Keratinocyte (primary cell): ENCODE data around the gene C6orf132. TPM values are rescaled to one million over a fixed set of nuclear protein-coding genes. Genes with fewer than 3 reads are reported as not detected.
A peak's percentile ranks its signal among the peaks of the same experiment; 100 is the strongest.

Source experiments
- DNase-seq: peaks from one replicate; pipeline ENCODE4 v3.0.0-alpha.2; 2011; ENCODE audit warnings: low read depth, missing footprints, low spot score
- FAIRE-seq: peaks from 2 replicates; lab custom pipeline; 2011; peaks lifted over from hg19 to GRCh38; lab: Jason Lieb, UNC
- H2AFZ ChIP-seq: 2 replicates; pipeline ENCODE4 v1.6.0; 2012; ENCODE audit warnings: low read length, control low read depth, inconsistent platforms; ENCODE audit not compliant: control insufficient read depth
- H3K27ac ChIP-seq: 2 replicates; pipeline ENCODE4 v1.5.1; 2011; ENCODE audit warnings: low read length; ENCODE audit not compliant: control insufficient read depth, insufficient read depth
- H3K27me3 ChIP-seq: 3 replicates; pipeline ENCODE4 v1.6.0; 2011; ENCODE audit warnings: low read length; ENCODE audit not compliant: control insufficient read depth, insufficient read depth; ENCODE audit errors: extremely low read depth
- H3K36me3 ChIP-seq, 2 experiments: 2 replicates in 1 of 2; 3 replicates in 1 of 2; pipeline ENCODE4 v1.5.1; 2011; ENCODE audit warnings: low read length in 2 of 2, mild to moderate bottlenecking in 1 of 2; ENCODE audit not compliant: control insufficient read depth in 2 of 2, insufficient read depth in 2 of 2; ENCODE audit errors: extremely low read depth in 1 of 2
- H3K4me1 ChIP-seq: 3 replicates; pipeline ENCODE4 v1.5.1; 2011; ENCODE audit warnings: low read length; ENCODE audit not compliant: control insufficient read depth, insufficient read depth; ENCODE audit errors: extremely low read depth
- H3K4me2 ChIP-seq: 3 replicates; pipeline ENCODE4 v1.6.0; 2011; ENCODE audit warnings: low read depth, low read length; ENCODE audit not compliant: control insufficient read depth, insufficient read depth; ENCODE audit errors: extremely low read depth
- H3K4me3 ChIP-seq, 3 experiments: fragments of 200-600 bp in 1 of 3; sonication (generic) in 1 of 3; 2 replicates in 2 of 3; 3 replicates in 1 of 3; pipeline ENCODE4 v1.5.1; 2011 to 2016; ENCODE audit warnings: low read length in 3 of 3, mild to moderate bottlenecking in 3 of 3, control low read depth in 2 of 3, inconsistent platforms in 1 of 3, low read depth in 1 of 3, mixed read lengths in 1 of 3, mixed run types in 1 of 3, moderate library complexity in 1 of 3; ENCODE audit not compliant: control insufficient read depth in 2 of 3, insufficient read depth in 2 of 3; ENCODE audit errors: extremely low read depth in 1 of 3
- H3K79me2 ChIP-seq: 2 replicates; pipeline ENCODE4 v1.6.0; 2012; ENCODE audit warnings: low read length; ENCODE audit not compliant: control insufficient read depth, insufficient read depth
- H3K9ac ChIP-seq: 3 replicates; pipeline ENCODE4 v1.6.0; 2011; ENCODE audit warnings: low read length; ENCODE audit not compliant: control insufficient read depth, insufficient read depth; ENCODE audit errors: extremely low read depth
- H3K9me1 ChIP-seq: 3 replicates; pipeline ENCODE4 v1.6.0; 2011; ENCODE audit warnings: low read length; ENCODE audit not compliant: control insufficient read depth, insufficient read depth; ENCODE audit errors: extremely low read depth
- H3K9me3 ChIP-seq: 2 replicates; pipeline ENCODE4 v1.5.1; 2012; ENCODE audit warnings: low read depth, low read length; ENCODE audit not compliant: control insufficient read depth
- H4K20me1 ChIP-seq: 3 replicates; pipeline ENCODE4 v1.6.0; 2011; ENCODE audit warnings: low read length; ENCODE audit not compliant: control insufficient read depth, insufficient read depth; ENCODE audit errors: extremely low read depth
- CTCF ChIP-seq, 3 experiments: IDR thresholded peaks in 1 of 3; conservative IDR thresholded peaks in 1 of 3; optimal IDR thresholded peaks in 1 of 3; 2 replicates in 2 of 3; 3 replicates in 1 of 3; pipeline versions ENCODE3 to v1.5.1; 2011; ENCODE audit warnings: low read length in 3 of 3, mild to moderate bottlenecking in 3 of 3, moderate library complexity in 2 of 3, control low read depth in 1 of 3, inconsistent platforms in 1 of 3; ENCODE audit not compliant: insufficient read depth in 2 of 3; ENCODE audit errors: extremely low read depth in 1 of 3
- EZH2 ChIP-seq: IDR thresholded peaks from one replicate; pipeline ENCODE4 v1.6.1; 2012; ENCODE audit warnings: inconsistent platforms, mild to moderate bottlenecking, low read length, moderate library complexity
- dilution Hi-C: fragments of 300-500 bp; cut with MboI; formaldehyde crosslinking; loops from one replicate; pipeline ENCODE4 v1.7.0; 2020; ENCODE audit warnings: low sequenced_read_pairs; ENCODE audit not compliant: extremely low pct_ligation_motif_present
- polyA plus RNA-seq, 5 experiments: library from polyadenylated mRNA; depleted of rRNA in 3 of 5; stranded (reverse) in 3 of 5; stranded (forward) in 1 of 5; unstranded in 1 of 5; fragments of >200 nt; gene quantifications; 1 replicate in 1 of 5; 2 replicates in 3 of 5; 3 replicates in 1 of 5; pipeline versions ENCODE4 v1.2.1 to v1.2.3, GENCODE V29; 2011 to 2012; ENCODE audit warnings: missing spikeins in 2 of 5, low read depth in 1 of 5, low replicate concordance in 1 of 5

The C6orf132 gene
- polyA plus RNA-seq, 1 donor (not counting 4 experiments of a cell fraction or from before 2014, with no cell fraction given): 11.8 TPM

- Histone ChIP-seq H3K9ac (peak overlapping the region; percentile 37), H3K79me2 (peaks cover 9% of the 10 kb centered on the region), H4K20me1 (no peaks in the 10 kb centered on the region), H3K36me3 (peaks cover 24 to 30% of the 10 kb centered on the region in 2 experiments), H3K9me3 (no peaks in the 10 kb centered on the region), H3K4me2 (peak overlapping the region; percentile 17), H3K27ac (peak overlapping the region; percentile 64), H3K9me1 (peaks cover 3% of the 10 kb centered on the region), H3K4me1 (peaks cover 37% of the 10 kb centered on the region), H2AFZ (no peak overlapping the region), H3K27me3 (no peaks in the 10 kb centered on the region), H3K4me3 (no peak overlapping the region)
- DNase-seq (no peak), FAIRE-seq (peak; percentile 69)
- TF ChIP-seq CTCF (optimal IDR thresholded peaks at IDR 0.05 in 1 of 3, IDR thresholded peaks at IDR 0.05 in 1 of 3, conservative IDR thresholded peaks at IDR 0.05 in 1 of 3; ENCODE audit: extremely low read depth in 1 of 3, insufficient read depth in 2 of 3, low read length in 3 of 3): no peak
- no peak for TF ChIP-seq EZH2
- dilution Hi-C loops: no loop called here
Measured at GRCh38 chr6:42123379-42124103, 18.9 kb downstream of the C6orf132 start.

- peaks cover 19 to 20% of the 10 kb centered on the region in 2 experiments for H3K36me3 ChIP-seq
Measured at GRCh38 chr6:42120895-42121865, 21.2 kb downstream of the C6orf132 start.

More at GRCh38 chr6:42120895-42121865, 21.2 kb downstream of the C6orf132 start:
- H3K9ac ChIP-seq: no peak overlapping the region
- FAIRE-seq: no peak
- H3K27me3 ChIP-seq: no peaks in the 10 kb centered on the region
- H3K27ac ChIP-seq: no peak overlapping the region
- H3K4me3 ChIP-seq: no peak overlapping the region
- peaks cover 3% of the 10 kb centered on the region for H3K9me1 ChIP-seq
- DNase-seq: no peak
- H3K79me2 ChIP-seq: peaks cover 9% of the 10 kb centered on the region
- dilution Hi-C loops: no loop called here
- TF ChIP-seq EZH2 (no peak), CTCF (optimal IDR thresholded peaks at IDR 0.05 in 1 of 3, IDR thresholded peaks at IDR 0.05 in 1 of 3, conservative IDR thresholded peaks at IDR 0.05 in 1 of 3; ENCODE audit: extremely low read depth in 1 of 3, insufficient read depth in 2 of 3, low read length in 3 of 3) (no peak)
- H4K20me1 ChIP-seq: no peaks in the 10 kb centered on the region
- H3K4me2 ChIP-seq: no peak overlapping the region
- no peaks in the 10 kb centered on the region for H3K9me3 ChIP-seq
- H2AFZ ChIP-seq: no peak overlapping the region
- H3K4me1 ChIP-seq: peaks cover 44% of the 10 kb centered on the region
